HG02571 (cell line): Measurements from ENCODE around the gene OR51E2.

Experiments
- ATAC-seq: cut with Tn5 transposase; IDR thresholded peaks from one replicate; pipeline ENCODE4 v1.9.1; 2021; ENCODE audit warnings: mild to moderate bottlenecking, moderate library complexity; ENCODE audit not compliant: unreplicated experiment

The OR51E2 gene

GRCh38 chr11:4664786-4665185 lies 32.9 kb downstream of the OR51E2 start:
- no peak for ATAC-seq

- ATAC-seq: no peak
Observed at GRCh38 chr11:4664183-4664582, 33.5 kb downstream of the OR51E2 start.

DNA sequence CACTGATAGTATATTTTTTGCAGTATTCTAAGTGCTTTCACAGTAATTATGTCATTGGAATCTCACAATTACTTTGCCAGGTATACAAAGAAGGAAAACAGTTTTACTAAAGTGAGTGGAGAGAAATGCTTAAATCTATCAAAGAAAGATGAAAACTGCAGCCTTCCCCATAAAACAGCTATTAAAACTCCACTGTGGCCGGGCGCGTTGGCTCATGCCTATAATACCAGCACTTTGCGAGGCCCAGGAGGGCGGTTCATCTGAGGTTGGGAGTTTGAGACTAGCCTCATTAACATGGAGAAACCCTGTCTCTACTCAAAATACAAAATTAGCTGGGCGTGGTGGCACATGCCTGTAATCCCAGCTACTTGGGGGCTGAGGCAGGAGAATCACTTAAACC lies 34.8 kb downstream of the OR51E2 start:
- no peak for ATAC-seq

- no peak for ATAC-seq
Observed at GRCh38 chr11:4658629-4659445, 38.8 kb downstream of the OR51E2 start.

DNA sequence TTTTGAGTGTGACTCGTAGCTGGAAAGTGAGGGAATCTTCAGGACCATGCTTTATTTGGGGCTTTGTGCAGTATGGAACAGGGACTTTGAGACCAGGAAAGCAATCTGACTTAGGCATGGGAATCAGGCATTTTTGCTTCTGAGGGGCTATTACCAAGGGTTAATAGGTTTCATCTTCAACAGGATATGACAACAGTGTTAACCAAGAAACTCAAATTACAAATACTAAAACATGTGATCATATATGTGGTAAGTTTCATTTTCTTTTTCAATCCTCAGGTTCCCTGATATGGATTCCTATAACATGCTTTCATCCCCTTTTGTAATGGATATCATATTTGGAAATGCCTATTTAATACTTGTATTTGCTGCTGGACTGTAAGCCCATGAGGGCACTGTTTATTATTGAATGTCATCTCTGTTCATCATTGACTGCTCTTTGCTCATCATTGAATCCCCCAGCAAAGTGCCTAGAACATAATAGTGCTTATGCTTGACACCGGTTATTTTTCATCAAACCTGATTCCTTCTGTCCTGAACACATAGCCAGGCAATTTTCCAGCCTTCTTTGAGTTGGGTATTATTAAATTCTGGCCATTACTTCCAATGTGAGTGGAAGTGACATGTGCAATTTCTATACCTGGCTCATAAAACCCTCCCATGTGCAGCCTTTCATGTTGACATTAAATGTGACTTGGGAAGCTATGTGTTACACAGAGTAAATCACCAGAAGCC lies 42.9 kb downstream of the OR51E2 start:
- ATAC-seq: no peak

GRCh38 chr11:4647766-4648165 lies 49.9 kb downstream of the OR51E2 start:
- ATAC-seq: no peak

- no peak for ATAC-seq
Observed at GRCh38 chr11:4645974-4646373, 51.7 kb downstream of the OR51E2 start.

- no peak for ATAC-seq
Observed at GRCh38 chr11:4644233-4644632, 53.4 kb downstream of the OR51E2 start.

DNA sequence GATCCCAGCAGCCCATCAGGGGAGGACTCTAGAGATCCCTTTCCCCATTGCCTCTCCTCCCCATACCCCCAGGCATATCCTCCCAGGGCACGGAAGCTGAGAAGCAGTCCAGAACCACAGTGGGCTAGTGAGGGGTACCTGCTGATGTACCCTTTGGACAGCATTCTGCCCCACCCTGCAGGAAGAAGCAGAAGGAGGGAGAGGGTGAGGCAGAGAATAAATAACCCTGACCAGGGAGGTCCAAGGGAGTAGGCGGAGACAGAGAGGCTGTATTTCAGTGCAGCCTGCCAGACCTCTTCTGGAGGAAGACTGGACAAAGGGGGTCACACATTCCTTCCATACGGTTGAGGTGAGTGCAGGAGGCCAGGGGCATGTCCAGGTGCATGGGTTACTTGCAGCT lies 54.0 kb downstream of the OR51E2 start, which contains the start of gene OR51E1:
Gene OR51E1, plus strand, starts transcription at position 301 of the 400 bp plus-strand sequence. CDS start 8,545 bp downstream, outside the sequence.
- no peak for ATAC-seq

DNA sequence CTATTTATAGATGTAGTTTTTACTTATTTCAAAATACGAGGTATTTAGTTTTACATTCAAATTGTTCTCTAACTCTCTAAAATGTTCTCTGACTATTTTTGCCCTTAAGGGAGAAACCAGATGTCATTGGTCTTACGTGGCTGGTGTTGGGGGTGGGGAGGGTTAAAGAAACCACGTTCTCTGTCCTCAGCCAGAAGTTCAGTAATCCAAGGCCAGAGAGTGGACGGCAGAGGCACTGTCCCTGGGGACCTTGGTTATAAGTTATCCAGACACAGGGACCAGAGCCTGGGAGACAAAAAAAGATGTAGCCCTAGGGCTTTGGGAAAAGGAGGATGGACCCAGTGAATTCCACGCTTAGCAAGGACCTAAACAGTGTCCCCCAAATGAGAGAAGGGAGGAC lies 54.6 kb downstream of the OR51E2 start:
- ATAC-seq: no peak

DNA sequence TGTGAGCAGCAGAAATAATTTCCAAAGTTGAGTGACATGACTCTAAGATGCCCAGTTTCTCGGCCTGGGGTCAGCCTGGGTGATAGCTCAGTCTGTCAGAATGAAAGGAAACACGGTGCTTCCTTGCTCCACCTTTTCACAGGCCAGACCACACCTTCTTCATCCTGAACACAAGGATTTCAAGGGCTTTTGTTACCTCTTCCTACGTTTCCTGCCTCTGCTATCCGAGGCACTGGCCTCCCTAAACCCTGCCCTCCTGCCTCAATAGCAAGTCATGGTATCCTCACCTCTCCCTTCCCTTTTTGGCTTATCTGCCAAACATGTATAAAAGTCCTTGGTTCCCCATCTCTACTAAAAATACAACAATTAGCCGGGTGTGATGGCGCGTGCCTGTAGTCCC lies 55.6 kb downstream of the OR51E2 start:
- ATAC-seq: no peak

DNA sequence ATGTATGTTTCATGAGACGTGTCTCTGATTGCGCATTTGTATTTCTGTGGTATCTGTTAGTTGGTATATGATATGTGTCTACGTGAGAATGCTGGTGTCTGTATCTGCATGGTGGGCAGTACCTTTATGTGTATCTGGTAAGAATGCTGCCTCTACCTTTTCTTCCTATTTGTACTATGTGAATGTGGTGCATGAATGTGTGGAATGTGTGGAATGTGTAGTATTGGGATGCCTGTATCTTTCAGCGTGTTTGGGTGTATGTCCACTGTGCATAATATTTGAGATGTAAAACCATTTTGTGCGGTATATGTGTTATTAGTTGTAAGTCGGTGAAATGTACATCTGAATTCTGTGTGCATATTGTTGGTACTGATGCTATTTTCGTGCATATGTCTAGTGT lies 56.2 kb downstream of the OR51E2 start:
- ATAC-seq: no peak

DNA sequence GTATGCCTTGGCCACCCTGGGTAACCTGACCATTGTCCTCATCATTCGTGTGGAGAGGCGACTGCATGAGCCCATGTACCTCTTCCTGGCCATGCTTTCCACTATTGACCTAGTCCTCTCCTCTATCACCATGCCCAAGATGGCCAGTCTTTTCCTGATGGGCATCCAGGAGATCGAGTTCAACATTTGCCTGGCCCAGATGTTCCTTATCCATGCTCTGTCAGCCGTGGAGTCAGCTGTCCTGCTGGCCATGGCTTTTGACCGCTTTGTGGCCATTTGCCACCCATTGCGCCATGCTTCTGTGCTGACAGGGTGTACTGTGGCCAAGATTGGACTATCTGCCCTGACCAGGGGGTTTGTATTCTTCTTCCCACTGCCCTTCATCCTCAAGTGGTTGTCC lies 57.7 kb downstream of the OR51E2 start:
- ATAC-seq: no peak

DNA sequence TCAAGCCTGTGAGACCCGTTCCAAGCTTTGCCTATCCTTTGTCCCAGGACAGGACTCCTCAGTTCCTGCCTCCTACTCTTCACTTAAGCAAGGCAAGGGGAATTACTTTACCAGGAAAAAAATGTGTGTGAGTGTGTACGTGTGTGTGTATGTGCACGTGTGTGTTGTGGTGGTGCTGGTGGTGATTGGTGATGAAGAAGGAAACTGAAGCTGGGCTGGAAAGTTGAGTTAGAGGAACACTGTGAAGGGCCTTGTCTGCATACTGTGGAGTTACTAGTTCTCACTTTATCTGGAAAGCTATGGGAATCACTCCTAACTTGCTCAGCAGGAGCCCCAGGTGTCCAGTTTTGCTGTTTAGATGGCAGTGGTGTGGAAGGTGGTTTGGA lies 60.0 kb downstream of the OR51E2 start:
- no peak for ATAC-seq

- ATAC-seq: peak; percentile 88
Observed at GRCh38 chr11:4636962-4637661, 60.5 kb downstream of the OR51E2 start, which contains the start of gene OR51D1. Gene OR51D1, plus strand, starts transcription at chr11:4637477. Its CDS starts 2,314 bp downstream, at chr11:4639791.

- no peak for ATAC-seq
Observed at GRCh38 chr11:4636136-4636535, 61.5 kb downstream of the OR51E2 start.
